Activated naive CD4-positive, alpha-beta T cell treated with anti-CD3 and anti-CD28 coated beads, Interleukin-2, amount 10 ng/mL, durations not matched to agents 5 hours and 36 hours (primary cell): ENCODE results near the gene RNF5. TPM values are rescaled to one million over a fixed set of nuclear protein-coding genes. Genes with fewer than 3 reads are reported as not detected.

Source experiments
- microRNA-seq: library from miRNA; unstranded; fragments of <30 nt; microRNA quantifications from one replicate; pipeline ENCODE4 v1.2.0, GENCODE V29; 2022; ENCODE audit warnings: borderline microRNAs expressed, borderline replicate concordance
- total RNA-seq, 2 experiments: library from RNA; stranded (reverse); gene quantifications; one replicate each; pipeline ENCODE4 v1.2.3, GENCODE V29; 2021

RNF5 gene
- 10 to 100 TPM; 38.0 to 39.8 TPM for total RNA-seq

GRCh38 chr6:32177788-32178546, at the start of gene RNF5:
TSS of gene RNF5 (plus strand) at chr6:32178405. CDS start at chr6:32178512, 107 bp downstream.

GRCh38 chr6:32151863-32152768, 26.1 kb upstream of the RNF5 start, which contains the start of gene PRRT1:
TSS of gene PRRT1 (minus strand) at chr6:32151939. CDS start at chr6:32151827, 112 bp downstream.

GRCh38 chr6:32153564-32154513, 24.4 kb upstream of the RNF5 start, which contains the start of gene PPT2:
TSS of gene PPT2 (plus strand) at chr6:32154141. CDS start at chr6:32154595, 454 bp downstream.

GRCh38 chr6:32164295-32164694, 13.9 kb upstream of the RNF5 start, which contains the start of gene EGFL8:
TSS of gene EGFL8 (plus strand) at chr6:32164595. CDS start at chr6:32166166, 1,571 bp downstream.

GRCh38 chr6:32175711-32176475, 2.3 kb upstream of the RNF5 start, which contains the start of gene AGPAT1:
TSS of gene AGPAT1 (minus strand) at chr6:32176084. CDS start at chr6:32171496, 4,588 bp downstream.

GRCh38 chr6:32184084-32184640, 6.0 kb downstream of the RNF5 start, which contains the start of gene AGER:
TSS of gene AGER (minus strand) at chr6:32184253. CDS start at chr6:32184222, 31 bp downstream.

GRCh38 chr6:32190054-32190851, 12.0 kb downstream of the RNF5 start, which contains the start of gene PBX2:
TSS of gene PBX2 (minus strand) at chr6:32190202. CDS start at chr6:32189915, 287 bp downstream.

GRCh38 chr6:32192608-32193039, 14.4 kb downstream of the RNF5 start, which contains the start of gene GPSM3:
TSS of gene GPSM3 (minus strand) at chr6:32192643. CDS start at chr6:32192513, 130 bp downstream.

GRCh38 chr6:32223258-32224235, 45.3 kb downstream of the RNF5 start, which contains the start of gene NOTCH4:
TSS of gene NOTCH4 (minus strand) at chr6:32224067. CDS start at chr6:32223928, 139 bp downstream.

Small RNAs within 50 kb of the gene (microRNA-seq; reads per million reads assigned to microRNA genes)
- gene MIR6721 (2.5 reads per million, percentile 9 among the genes with 10 or more reads in this experiment), gene MIR6833 (not detected)

Other genes with a start within 250 kb of the RNF5 start
- gene CFB, start 232.3 kb upstream of the RNF5 start, total RNA-seq, result not detected
- 10 to 100 TPM; 60.9 to 61.7 TPM for gene NELFE, start 219.4 kb upstream of the RNF5 start, total RNA-seq
- 10 to 100 TPM; 71.6 to 77.8 TPM for gene SKIC2, start 219.2 kb upstream of the RNF5 start, total RNA-seq
- gene DXO, start 206.3 kb upstream of the RNF5 start, total RNA-seq, result 10 to 100 TPM; 17.1 to 17.9 TPM
- 1 to 10 TPM; 4.2 to 6.2 TPM for gene C4A, start 196.3 kb upstream of the RNF5 start, total RNA-seq
- 1 to 10 TPM; 3.4 to 3.5 TPM for gene C4B, start 163.6 kb upstream of the RNF5 start, total RNA-seq
- gene CYP21A2, start 140.0 kb upstream of the RNF5 start, total RNA-seq, result not detected
- 1 to 10 TPM; 4.8 to 6.6 TPM for gene TNXB, start 69.1 kb upstream of the RNF5 start, total RNA-seq
- gene ATF6B, start 50.2 kb upstream of the RNF5 start, total RNA-seq, result 100 to 1,000 TPM; 125 to 139 TPM
- gene FKBPL, start 48.1 kb upstream of the RNF5 start, total RNA-seq, result 1 to 10 TPM; 4.9 to 5.1 TPM
- under 1 TPM; 0.29 to 0.35 TPM for gene PRRT1, start 26.5 kb upstream of the RNF5 start, total RNA-seq
- gene PPT2, start 24.3 kb upstream of the RNF5 start, total RNA-seq, result 10 to 100 TPM; 10.7 to 10.8 TPM
- 10 to 100 TPM; 11.1 to 14.5 TPM for gene EGFL8, start 13.8 kb upstream of the RNF5 start, total RNA-seq
- 10 to 100 TPM; 42.0 to 43.1 TPM for gene AGPAT1, start 2.3 kb upstream of the RNF5 start, total RNA-seq
- 10 to 100 TPM; 41.4 to 55.3 TPM for gene AGER, start 5.8 kb downstream of the RNF5 start, total RNA-seq
- gene PBX2, start 11.8 kb downstream of the RNF5 start, total RNA-seq, result 10 to 100 TPM; 95.5 to 96.2 TPM
- 100 to 1,000 TPM; 320 to 332 TPM for gene GPSM3, start 14.2 kb downstream of the RNF5 start, total RNA-seq
- under 1 TPM; 0.24 to 0.48 TPM for gene NOTCH4, start 45.7 kb downstream of the RNF5 start, total RNA-seq
- gene TSBP1, start 193.5 kb downstream of the RNF5 start, total RNA-seq, result not detected
- gene BTNL2, start 228.8 kb downstream of the RNF5 start, total RNA-seq, result not detected